NCI-H82 treated with DMSO at 0.1 percent for 48 hours (cell line): ENCODE measurements around the gene DPP10.
A peak's percentile ranks its signal among the peaks of the same experiment; 100 is the strongest.
"Not testable (repeated sequence)": the region's sequence is repeated elsewhere in the genome, so short reads cannot be mapped to it uniquely, and the experiment has no call there.

Experiments
- DNase-seq: peaks from one replicate; lab custom pipeline; 2025; ENCODE audit not compliant: unreplicated experiment; lab: John Stamatoyannopoulos, UW

The DPP10 gene

GRCh38 chr2:114442510-114442909 is at the start of gene DPP10:
Gene DPP10 (plus strand): TSS chr2:114442641.
- no peak for DNase-seq

DNA sequence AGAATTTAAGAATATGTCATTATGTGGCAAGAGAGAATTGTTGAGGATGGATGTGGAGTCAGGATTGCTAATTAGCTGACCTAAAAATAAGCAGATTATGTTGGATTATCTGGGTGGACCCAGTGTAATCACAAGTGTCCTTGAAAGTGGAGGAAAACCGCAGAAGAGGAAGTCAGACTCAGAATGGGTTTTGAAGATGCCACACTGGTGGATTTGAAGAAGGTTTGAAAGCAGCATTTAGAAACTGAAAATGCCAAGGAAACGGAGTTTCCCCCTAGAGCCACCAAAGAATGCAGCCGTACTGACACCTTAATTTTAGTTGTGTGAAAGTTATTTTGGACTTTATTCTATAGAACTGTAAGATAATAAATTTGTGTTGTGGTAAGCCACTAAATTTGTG is 41.6 kb upstream of the DPP10 start:
- DNase-seq: peak; percentile 35

DNA sequence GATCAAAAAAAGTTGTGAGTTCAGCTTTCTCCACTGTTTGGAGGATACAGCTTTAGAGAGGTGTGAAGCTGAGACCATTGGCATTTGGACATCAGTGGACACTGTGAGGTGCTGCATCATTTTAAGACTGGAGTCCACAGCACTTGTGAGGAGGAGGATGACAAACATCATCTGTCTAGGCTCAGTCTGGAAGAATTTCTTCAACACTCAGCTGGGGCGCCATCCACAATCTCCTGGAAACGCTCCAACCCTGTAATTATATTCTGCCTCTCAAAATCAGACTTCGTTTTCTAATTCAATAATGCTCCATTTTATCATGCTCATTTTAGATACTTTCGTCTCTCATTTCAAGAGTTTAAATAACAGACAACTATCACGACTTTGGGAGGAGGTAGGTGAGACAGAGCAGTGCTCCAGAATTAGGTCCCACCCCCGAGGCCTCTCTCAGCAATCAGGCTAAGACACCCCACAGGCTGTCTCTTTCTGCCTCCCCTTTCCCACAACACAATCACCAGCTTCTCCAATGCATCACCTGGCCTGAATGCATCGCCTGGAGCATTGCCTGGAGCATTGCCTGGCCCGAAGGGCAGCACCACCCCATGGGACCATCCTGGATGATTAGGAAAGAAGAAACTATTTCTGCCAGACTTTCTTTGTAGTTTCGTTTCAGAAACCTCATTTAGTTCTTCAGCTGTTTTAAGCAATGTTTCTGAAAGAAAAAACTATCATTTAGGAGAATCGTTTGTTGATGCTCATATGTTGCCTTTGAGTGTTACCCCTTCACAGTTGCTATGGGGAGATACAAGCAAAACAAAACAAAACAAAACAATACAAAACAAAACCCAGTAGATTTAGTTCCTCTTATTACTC is 37.0 kb upstream of the DPP10 start:
- no peak for DNase-seq

DNA sequence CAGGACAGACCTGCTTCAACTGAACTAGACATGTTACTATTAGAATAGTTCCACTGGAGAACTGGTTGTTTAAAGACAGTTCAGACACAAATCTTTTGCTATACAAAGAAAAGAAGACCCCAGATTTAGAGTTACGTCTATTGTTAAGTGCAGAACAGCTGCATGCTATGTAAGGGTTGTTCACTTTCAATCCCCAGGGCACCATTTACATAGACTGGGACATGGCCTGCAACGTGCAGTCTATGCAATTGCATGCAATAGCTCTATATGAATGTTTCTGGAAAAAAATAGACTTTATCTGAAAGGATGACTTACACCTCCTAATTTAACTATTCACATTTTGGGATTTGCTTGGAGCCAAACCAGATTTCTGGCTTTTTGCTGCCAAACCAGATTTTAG is 36.1 kb upstream of the DPP10 start:
- DNase-seq: no peak

GRCh38 chr2:114407353-114407752 is 35.1 kb upstream of the DPP10 start:
- DNase-seq: not testable (repeated sequence)

DNA sequence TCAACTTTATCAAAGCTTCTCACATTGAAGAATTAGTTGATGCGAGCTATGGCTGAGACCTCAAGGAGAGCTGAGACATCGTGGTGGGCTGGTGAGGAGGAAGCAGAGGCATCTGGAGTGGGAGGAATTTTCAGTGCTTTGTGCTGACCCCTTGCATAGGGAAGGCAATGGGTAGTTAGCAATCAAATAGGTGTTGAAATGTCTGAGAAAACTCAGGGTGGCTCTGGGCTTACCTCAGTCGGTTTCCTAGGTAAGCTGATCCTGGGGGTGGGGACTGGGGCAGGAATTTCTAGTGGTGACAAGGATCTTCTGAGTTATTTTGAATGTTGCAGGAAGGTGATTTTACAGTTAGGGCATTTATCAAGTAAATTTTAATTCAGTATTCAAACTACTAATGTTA is 20.7 kb upstream of the DPP10 start:
- DNase-seq: no peak

DNA sequence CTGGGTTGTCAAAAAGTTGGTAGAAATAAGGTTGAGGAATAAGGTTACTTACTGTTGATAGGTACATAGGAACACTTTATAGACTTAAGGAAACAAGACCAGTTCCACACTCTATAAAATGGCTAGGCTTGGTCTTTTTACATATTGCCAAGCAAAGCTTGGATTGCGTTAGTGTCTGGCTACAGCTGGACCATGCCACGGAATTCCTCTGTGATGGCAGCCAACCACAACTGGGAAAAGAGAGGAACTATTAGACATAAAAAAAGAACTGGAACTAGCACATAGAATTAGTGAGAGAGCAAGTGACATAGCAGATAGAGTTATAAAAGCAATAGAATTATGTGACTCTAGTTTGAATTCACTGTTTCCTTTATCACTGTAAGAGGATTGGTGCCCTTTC is 17.7 kb upstream of the DPP10 start:
- no peak for DNase-seq

GRCh38 chr2:114426756-114427155 is 15.7 kb upstream of the DPP10 start:
- no peak for DNase-seq

DNA sequence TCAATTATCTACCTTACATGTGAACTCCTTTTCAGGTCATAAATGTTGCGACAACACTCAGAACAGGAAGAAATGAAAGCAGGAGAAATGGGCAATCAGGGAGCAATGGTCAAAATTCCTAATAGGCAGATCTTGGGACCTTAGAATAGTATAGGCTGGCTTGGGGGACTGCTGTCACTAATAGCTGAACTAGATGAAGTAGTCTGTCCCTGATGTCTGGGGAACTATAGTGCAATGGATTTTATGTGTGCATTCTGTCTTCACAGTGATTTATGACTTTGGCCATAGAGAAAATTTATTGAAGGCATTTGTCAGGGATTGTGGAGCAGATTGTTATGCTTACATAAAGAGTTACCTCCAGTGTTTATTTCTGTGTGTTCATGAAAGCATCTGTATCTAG is 6.1 kb upstream of the DPP10 start:
- DNase-seq: no peak

DNA sequence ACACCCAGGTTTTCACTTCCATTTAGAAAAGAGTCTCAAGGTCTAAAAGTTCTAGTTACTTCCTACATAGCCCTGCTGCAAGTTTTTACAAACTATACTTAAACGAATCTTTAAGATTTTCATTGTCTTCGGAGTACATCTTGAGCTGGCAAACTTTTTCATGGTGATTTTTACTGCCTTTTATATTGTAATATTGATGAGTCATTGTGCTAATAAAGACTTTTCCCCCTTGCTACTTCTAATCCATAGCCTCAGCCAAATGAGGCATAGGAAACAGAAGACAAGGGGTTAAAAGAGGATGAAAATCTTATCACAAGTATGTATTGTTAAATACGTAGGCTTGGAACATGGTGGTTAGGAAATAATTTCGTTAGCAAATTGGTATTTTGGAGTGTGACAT is 4.1 kb downstream of the DPP10 start:
- no peak for DNase-seq

DNA sequence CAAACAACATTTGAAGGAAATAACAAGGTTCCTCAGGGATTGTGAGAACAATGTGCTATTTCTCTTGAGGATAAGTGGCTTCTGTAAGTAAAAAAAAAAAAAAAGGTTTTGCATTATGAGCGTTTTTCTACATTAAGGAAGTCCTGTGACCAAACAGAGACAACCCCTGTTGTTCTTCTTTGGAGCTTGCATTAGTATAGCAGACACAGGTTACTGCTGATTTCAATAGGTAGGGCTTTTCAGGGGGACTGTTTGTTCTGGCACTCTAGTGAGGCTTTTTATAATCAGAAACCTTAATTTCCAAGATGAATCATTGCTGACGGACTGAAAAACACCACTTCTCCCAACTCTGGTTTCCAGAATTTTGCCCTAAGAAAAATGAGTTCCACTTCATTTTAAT is 8.2 kb downstream of the DPP10 start:
- DNase-seq: no peak

- DNase-seq: no peak
Measured at GRCh38 chr2:114456566-114456965, 14.1 kb downstream of the DPP10 start.

DNA sequence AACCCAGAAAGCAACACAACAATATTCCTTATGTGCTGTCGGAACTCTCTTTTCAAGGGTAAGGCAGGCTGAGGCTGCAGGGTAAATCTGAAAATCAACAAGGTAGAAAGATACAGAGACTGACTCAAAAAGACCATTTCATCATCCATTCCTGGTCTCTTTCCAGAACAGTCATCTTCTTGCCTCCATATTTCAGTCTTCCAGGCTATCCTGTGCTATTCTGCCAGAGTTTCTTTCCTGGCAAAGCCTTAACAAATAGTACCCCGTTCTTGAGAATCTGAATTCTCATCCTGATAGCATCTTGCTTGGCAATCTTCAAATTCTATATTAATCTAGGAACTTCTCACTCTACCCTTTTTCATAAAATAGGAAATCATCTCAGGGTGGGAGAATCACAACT is 15.5 kb downstream of the DPP10 start:
- no peak for DNase-seq

DNA sequence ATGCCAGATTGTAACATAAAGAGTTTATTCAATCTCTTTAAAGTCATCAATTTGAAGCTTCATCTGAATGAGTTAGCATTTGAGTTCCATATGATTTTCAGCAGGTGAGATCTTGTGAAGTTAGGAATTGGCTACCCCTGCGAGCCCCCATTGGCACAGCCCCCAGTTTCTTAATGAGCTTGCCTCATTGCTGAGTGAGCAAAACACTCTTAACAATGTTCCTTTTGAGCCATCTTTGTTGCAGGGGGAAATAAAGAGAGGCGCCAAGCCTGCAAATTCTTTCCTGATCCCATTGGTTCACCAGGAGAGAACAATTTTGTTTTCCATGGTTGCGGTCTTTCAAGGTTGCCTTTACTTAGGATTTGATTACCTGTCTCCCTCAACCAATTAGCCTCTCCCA is 18.7 kb downstream of the DPP10 start:
- DNase-seq: no peak

GRCh38 chr2:114464961-114465706 is 22.7 kb downstream of the DPP10 start:
- no peak for DNase-seq

DNA sequence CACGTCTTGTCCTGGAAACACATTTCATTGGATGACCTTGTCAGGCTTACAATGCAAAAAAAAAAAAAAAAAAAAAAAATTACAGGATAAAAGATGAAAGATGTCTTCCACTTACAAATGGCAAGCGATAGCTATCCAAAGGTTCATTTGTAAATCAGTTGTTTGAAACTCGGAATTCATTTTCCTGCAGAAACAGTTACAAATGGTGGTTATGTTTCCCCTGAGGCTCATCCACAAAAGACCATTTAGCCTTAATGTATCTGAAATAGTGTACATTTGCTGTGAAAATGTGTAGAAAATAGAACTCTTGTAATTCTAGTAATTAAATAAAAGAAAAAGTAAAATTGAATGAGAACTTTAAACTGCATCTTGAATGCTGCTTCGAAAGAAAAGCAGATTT is 25.9 kb downstream of the DPP10 start:
- no peak for DNase-seq

DNA sequence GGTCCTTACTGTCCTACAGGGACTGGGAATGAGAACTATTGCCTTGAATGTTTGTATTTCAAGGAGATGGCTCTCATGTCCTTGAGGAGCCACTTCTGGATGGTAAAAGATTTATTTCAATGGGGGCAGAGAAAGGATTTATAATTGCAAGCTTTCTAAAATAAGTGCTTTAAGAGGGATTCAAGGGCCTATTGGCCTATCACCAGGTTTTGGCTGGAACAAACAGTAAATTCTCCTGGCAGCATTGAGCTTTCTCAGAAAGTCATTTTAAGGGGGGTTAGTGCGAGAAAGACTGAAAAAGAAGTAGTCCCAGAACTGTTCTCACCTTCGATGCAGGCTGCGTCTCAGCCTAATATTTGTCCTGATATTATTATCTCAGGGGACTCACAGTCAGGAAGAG is 29.8 kb downstream of the DPP10 start:
- DNase-seq: no peak

- DNase-seq: no peak
Measured at GRCh38 chr2:114472726-114473125, 30.3 kb downstream of the DPP10 start.

GRCh38 chr2:114488841-114489530 is 46.5 kb downstream of the DPP10 start:
- DNase-seq: no peak

- no peak for DNase-seq
Measured at GRCh38 chr2:114495046-114495445, 52.6 kb downstream of the DPP10 start.

GRCh38 chr2:114496959-114497358 is 54.5 kb downstream of the DPP10 start:
- no peak for DNase-seq

- DNase-seq: no peak
Measured at GRCh38 chr2:114499101-114499500, 56.7 kb downstream of the DPP10 start.
